GM19372 (cell line): Measurements from ENCODE around the gene PRKCQ.
"Not testable (repeated sequence)": the region's sequence is repeated elsewhere in the genome, so short reads cannot be mapped to it uniquely, and the experiment has no call there.

Experiments used
- ATAC-seq: cut with Tn5 transposase; IDR thresholded peaks from one replicate; pipeline ENCODE4 v1.9.1; 2021; ENCODE audit warnings: mild to moderate bottlenecking, low read depth, moderate library complexity; ENCODE audit not compliant: unreplicated experiment

The PRKCQ gene

DNA sequence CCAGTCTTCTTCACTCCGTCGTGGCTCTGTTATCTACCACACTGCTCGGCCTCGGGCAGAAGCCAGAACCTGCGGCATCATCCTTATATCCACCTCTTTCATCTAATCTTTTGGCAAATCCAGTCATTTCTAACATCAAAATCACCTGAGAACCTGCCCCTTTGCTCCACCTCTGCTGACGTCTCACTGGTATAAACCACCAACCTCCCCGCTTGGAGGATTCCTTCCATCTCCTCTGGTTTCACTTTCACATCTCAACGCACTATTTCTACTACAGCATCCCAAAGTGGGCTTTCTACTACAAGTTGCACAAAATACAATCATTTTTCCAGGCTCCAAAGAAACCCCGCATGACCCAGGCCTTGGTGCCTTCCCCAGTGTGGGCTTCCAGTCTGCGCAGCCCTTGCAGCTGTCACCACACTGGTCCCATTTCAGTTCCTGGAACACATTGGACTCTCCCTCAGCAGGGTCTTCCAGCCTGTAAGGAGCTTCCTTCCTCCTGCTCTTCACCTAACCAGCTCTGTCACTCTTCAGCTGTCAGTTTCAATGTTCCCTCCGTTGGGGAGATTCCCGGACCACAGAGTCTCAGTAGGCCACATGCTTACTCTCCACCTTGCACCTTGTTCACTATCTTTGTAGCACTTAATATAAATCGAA lies 85.0 kb downstream of the PRKCQ start:
- ATAC-seq = no peak

DNA sequence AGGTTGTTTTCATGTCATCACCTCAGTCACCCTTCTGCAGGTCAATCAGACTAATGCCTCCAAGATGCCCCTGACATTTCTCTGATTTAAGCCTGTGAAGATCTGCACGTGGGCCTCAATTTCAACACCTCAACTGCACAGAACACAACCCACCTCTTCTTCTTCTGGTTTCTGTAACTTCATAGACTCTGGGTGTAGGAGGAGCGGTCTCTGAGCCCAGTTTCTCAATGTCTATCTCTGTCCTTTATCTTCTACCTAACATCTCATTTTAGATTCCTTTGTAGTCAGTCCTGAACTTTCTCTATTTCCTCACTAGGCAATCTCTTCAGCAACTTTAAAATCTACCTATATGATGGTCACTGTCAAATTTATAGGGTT lies 85.6 kb downstream of the PRKCQ start:
- ATAC-seq = no peak

DNA sequence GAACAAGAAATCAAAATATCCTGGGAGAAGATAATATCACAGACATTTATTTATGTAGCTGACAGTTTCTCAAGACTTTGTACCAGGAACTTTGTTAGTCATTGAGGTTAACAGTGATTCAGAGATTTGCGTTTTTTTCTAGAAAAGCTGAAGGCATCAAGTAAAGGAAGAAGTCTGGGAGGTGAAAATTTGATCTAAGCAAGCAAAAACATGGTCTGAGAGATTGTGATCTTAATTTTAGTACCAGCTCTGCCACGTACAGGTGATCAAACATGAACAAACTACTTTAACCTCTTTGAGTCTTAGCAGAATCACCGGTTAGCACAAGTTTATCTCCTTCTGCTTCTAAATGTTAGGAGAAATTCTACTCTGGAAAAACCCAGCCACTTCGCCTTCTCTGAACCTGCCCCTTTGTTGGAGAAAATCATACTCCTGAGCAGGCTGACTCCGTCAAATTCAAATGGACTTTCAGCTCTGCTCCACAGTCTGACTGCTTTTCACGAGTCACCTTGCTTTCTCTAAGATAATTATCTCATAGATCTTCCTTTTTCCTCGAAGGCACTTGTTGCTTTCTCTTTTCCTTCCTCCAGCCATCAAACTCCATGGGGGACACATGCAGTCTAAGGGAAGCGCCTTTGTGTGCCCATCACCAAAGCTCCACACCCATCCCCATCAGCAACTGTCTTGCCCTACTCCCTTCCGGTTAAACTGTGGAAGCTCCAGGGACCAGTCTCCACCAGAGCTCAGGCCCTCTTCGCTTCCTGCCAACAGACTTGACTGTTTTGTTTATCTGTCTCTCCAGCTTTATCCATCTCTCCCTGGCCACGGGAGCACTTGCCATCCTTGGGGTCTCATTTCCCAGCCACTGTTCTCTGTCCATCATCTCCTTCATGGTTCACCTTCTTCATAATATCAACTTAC lies 86.3 kb downstream of the PRKCQ start:
- no peak for ATAC-seq

DNA sequence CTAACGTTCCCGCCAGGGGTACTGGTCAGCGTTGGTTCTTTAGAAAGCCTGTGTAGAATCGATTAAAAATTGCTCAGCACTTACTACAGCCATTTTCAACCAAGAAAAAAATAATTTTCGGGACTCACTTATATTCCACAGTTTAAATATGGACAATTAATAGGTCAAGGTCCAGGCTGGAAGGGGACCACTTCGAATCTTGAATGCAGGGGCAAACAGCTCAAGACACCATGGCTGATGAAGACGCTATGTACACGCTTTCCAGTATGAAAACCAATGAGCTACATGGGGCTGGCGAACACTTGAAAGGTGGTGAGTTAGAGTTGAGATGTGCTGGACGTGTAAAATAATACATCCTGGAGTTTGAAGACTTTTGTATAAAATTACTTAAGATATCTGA lies 87.2 kb downstream of the PRKCQ start:
- no peak for ATAC-seq

DNA sequence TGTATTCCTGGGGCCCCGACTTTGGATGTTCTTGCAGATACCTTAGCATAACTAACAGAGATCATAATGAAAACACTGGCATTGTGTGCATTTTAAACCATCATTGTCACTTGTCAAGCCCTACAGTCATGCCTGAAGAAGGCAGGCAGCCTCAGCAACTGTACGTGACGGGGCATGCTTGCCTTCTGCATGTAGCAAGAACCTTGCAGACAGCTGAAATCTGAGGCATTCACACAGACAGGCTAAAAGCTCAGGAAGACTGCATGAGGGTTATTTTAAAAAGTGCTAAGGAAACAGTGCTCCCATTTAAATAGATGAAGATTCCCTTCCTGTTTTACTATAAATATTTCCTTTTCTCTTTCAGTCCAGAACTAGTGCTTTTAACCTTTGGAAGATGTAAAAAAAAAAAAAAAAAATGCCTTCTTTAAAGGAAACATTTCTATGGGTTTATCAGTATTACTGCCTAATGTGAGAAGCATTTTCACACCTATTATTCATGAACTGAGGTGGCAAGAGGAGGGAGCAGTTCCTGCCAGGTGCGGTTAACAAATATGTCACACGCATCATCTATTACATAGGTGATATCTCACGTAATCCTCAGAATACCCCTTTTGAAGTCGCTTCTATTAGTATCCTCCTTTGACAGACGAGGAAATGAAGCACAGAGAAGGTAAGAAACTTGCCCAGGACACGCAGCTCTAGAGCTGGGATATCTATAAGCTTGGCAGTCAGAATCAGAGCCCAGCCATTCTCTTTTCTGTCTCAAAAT lies 88.1 kb downstream of the PRKCQ start:
- no peak for ATAC-seq

DNA sequence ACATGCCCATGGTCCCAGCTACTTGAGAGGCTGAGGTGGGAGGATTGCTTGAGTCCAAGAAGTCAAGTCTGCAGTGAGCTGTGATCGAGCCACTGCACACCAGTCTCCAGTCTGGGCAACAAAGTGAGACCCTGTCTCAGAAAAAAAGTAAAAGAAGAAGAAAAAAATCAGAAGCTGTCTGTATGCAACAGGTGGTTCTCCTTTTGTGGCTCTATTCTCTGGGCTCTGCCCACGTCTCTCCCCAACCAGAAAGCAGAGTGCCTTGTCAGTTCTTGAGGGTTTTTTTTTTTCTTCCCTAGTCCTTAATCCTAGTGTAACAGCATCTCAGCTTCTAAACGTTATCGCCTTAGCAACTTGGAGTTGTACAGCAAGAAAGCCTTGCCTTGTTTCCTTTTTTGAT lies 89.5 kb downstream of the PRKCQ start:
- no peak for ATAC-seq

DNA sequence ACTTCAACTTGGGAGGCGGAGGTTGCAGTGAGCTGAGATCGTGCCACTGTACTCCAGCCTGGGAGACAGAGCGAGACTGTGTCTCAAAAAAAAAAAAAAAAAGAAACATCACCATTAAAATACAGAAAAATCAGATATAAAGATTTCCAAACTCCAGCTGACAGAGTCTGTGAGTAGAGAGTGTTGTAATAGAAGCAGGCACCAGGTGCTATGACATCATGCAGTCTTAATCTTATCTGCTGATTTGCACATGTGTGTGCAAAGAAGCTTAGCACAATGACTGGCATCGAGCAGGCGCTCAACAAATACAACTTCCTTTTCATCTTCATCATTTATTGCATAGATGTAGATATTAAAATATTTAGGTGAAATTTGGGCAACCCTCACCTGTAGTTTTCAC lies 92.2 kb downstream of the PRKCQ start:
- no peak for ATAC-seq

DNA sequence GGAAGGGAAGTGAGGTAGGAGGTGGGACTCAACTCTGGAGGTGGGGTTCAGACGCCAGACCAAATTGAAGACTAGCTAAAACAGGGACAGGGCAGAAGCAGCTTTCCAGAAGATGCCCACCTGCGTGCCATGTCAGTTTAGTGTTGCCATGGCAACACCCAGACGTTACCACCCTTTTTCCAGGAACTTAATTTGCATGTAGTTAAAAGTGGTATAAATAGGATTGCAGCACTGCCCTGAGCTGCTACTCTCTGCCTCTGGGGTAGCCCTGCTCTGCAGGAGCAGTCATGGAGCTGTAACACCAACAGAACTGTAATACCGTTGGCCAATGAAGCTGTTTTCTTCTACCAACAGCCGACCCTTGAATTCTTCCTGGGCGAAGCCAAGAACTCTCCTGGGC lies 93.8 kb downstream of the PRKCQ start:
- no peak for ATAC-seq

DNA sequence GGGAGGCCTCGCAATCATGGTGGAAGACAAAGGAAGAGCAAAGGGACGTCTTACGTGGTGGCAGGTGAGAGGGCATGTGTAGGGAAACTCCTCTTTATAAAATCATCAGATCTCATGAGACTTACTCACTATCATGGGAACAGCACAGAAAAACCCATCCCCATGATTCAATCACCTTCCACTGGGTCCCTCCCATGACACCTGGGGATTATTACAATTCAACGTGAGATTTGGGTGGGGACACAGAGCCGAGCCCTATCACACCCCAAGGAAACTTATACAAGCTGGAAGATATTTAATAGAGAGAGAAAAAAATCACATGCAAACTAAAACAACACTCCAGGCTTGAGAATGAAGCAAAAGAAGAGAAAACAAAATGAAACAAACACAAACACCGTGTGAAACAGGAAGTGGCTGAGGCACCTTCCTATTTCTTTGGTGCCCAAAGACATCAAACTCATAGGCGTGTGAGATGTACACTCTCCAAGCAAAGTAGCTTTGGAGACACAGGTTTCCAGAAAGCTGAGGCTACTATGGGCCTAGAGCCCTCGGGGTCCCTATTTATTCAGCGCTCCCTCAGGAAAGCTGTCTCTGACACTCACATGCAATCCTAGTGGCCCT lies 97.2 kb downstream of the PRKCQ start:
- ATAC-seq = no peak

DNA sequence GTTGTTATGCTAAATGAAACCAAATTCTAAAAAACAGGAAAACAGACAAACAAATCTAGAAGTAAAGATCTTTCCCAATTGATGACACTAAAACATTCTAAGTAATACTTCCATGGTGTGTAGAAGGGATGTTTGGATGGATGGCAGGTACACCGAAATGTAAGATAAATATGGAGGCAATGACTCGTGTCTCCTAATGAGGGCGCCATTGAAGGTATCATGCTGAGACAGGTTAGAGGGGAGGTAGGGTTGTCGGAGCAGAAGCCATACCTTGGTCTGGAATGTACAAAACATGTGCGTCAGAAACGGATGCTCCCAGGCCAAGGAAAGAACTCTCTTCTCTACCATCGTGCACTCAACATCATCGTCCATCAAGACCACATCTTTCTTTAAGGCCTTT lies 101.4 kb downstream of the PRKCQ start:
- ATAC-seq = no peak

DNA sequence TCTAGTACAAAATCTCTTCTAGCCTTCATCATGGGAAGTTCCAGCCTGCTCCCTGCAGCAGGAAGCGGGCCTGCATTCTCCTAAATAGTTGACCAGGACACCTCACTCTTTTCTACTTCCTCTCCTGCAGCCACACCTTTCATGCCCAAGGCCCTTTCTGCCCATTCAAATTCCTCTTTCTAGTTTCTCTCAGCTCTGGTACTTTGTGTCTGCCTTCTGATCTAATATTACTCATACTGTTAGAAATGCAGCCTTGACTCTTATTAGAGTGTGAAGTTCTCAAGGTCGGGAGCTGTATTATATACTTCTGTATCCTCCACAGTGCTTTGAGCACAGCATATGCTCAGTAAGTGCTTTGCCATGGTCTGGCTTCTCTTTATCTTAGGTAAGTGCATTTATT lies 103.1 kb downstream of the PRKCQ start:
- no peak for ATAC-seq

DNA sequence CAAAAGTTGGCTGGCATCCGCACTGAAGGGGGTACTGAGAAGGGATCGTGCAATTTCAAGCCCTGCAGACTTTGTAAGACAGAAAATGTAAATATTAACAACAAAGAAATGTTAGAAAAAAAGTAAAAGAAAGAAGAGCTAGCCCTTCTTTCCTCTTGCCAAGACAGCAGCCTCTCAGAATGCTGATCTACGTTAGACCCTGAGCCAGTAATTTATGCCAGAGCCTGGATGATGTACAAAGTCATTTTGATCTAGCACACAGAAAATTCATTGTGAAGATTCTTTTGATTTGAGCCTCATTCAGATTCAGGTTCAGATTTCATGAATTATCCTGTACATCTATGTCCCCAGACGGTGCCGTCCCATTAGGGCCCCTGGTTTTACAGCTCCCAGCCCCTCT lies 105.2 kb downstream of the PRKCQ start:
- ATAC-seq = no peak

DNA sequence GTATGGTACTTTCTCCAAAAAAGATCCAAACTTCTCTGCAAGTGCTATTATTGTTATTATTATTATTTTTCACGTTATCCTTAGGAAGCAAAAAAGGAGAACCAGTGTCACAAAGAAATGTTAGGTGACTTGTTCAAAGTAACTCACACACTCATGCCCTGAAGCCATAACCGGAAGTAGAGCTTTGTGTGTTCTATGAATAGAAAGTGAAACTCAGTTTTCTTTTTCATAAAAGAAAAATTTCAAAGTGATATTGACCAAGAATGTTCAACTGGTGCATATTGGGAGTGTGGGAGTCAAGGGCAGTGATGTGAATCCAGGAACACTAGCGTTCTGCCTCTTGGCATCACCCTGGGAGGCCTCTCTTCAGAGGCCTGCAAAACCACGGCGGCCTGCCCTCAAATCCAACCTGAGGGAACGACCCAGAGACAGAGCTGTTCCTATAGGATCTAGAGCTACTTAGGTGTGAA lies 106.1 kb downstream of the PRKCQ start:
- peak; percentile 61 for ATAC-seq

DNA sequence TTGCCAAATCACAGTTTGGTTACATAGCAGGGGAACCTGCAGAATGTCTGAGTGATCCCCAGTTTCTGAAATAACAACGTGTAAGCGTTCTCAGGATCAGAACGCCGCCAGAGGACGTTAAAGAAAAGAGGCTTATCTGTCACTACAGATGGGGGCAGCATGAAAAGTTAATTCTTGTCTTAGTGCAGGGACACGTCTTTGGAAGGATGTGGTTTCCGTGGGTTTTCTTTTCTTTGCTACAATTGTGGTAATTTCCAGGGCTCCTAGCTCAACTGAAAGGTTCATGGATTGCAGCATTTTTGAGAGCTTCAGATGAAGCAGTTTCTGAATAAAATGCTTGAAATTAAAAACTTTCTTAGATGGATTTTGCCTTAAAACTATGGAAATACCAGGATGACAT lies 106.6 kb downstream of the PRKCQ start:
- ATAC-seq = no peak

DNA sequence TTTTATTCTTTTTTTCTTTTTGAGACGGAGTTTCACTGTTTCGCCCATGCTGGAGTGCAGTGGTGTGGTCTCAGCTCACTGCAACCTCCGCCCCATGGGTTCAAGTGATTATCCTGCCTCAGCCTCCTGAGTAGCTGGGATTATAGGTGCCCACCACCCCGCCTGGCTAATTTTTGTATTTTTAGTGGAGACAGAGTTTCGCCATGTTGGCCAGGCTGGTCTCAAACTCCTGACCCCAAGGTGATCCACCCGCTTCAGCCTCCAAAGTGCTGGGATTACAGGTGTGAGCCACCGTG lies 107.4 kb downstream of the PRKCQ start:
- not testable (repeated sequence) for ATAC-seq

DNA sequence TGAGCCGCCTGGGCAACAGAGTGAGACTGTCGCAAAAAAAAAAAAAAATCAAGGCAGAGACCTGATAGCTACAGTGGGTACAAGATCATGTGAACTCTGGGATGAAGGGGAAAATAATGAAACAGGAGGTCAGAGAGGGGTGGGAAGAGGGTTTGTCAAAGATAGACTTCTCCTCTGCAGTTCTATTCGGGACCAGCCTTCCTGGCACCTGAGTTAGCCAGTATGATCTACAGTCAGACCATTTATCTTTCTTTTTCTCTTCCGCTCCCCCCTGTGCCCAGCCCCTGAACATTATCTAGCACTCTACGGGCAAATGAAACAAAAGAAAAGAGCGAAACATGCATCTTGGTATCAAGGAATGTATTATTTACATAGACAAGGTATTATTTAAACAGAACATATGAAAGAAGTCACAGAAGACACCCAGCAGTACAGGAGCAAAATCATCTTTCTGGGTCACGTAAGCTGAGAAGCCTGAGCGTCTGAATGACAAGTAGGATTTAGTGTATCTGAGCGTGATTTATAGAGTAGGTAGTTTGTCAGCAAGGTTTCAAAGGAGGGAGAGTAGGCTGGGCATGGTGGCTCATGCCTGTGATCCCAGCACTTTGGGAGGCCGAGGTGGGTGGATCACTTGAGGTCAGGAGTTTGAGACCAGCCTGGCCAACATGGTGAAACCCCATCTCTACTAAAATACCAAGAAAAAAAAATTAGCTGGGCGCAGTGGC lies 109.0 kb downstream of the PRKCQ start:
- ATAC-seq = no peak

DNA sequence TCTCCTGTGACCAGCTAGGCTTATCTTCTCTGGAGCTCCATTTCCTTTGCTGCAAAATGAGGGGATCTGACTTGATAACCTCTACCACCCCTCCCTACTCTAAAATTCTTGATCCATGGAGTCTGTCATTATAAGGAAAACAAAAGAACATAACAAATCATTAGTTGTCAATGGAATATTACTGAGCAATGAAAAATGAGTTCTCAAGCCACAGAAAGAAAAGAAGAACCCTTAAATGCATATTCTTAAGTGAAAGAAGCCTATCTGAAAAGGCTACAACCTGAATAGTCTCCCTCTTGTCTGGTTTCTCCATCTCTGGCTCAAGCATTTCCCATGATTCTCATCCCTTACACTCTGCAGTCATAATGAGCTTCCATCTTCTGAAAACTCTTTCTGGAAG lies 110.4 kb downstream of the PRKCQ start:
- ATAC-seq = no peak

DNA sequence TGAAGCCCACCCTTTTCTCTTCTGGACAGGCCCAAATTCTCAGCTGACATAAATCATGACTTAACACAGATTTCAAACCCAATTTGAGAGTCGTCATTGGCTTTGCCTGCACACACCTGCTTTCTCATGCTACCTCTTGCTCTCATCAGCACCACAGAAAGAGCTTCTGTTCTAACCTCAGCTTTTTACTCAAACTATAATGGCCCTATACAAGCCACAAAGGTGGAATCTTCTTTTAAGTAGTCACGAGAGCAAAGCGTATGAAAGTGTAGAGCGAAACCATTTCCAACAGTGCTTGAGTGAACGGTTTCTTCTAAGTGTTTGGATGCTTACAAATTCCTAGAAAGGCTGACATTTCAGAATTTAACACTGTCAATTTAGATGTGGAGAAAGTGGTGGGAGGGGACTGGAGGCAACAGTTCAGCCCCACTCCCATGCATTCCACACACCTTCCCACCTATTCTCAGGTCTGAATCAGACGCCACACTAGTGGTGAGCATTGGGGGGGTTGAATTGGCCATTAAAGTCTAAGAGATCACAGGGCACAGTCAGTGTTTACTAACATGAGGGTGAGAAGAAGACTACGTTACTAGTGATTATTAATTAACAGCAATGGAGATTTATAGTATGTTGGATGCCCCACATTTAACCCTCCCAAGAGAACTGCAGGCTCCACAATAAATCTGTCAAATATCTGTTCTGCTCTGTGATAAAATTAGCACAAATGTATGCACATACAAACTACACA lies 114.0 kb downstream of the PRKCQ start:
- ATAC-seq = no peak

DNA sequence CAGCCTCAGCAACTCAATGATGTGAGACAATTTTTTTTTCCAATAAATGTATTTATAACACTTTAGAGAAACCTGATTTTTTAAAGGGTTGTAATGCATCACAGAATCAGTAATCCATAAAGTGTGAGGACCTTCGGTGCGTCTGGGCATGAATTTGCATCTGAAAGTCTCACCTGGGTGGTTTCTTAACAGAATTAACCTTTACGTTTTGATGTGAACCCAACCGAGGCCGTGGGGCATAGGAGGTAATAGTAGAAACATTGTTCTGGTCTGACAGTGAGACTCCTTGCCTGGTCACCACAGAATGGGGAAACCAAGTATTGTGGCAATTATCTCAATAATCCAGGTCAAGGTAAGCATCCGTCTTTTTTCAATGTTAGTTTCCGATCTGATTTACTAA lies 114.6 kb downstream of the PRKCQ start:
- no peak for ATAC-seq
